RWPE1 (cell line): ENCODE measurements around the gene MAEA.

Source experiments
- CTCF ChIA-PET: fragments of 350-600 bp; sonication (Branson Sonifier 250); formaldehyde crosslinking; extraction: SDS; loops from one replicate; lab custom pipeline; 2021; lab: Yijun Ruan, JAX
- POLR2A ChIA-PET: fragments of 400-600 bp; formaldehyde crosslinking; extraction: SDS; loops from one replicate; lab custom pipeline; 2020; ENCODE audit warnings: antibody characterized with exemption; ENCODE audit not compliant: low non-redundant PET; lab: Yijun Ruan, JAX
- DNase-seq: peaks from one replicate; pipeline ENCODE4 v3.0.0; 2012; ENCODE audit warnings: low spot score
- H3K27ac ChIP-seq: fragments of 450-650 bp; 2 replicates; pipeline ENCODE4 v1.5.1; 2017
- TF ChIP-seq, protein P1 (sequence below): fragments of 450-650 bp; conservative IDR thresholded peaks from 2 replicates; pipeline ENCODE4 v1.5.1; 2017; ENCODE audit warnings: low read depth, mild to moderate bottlenecking

Gene MAEA

DNA sequence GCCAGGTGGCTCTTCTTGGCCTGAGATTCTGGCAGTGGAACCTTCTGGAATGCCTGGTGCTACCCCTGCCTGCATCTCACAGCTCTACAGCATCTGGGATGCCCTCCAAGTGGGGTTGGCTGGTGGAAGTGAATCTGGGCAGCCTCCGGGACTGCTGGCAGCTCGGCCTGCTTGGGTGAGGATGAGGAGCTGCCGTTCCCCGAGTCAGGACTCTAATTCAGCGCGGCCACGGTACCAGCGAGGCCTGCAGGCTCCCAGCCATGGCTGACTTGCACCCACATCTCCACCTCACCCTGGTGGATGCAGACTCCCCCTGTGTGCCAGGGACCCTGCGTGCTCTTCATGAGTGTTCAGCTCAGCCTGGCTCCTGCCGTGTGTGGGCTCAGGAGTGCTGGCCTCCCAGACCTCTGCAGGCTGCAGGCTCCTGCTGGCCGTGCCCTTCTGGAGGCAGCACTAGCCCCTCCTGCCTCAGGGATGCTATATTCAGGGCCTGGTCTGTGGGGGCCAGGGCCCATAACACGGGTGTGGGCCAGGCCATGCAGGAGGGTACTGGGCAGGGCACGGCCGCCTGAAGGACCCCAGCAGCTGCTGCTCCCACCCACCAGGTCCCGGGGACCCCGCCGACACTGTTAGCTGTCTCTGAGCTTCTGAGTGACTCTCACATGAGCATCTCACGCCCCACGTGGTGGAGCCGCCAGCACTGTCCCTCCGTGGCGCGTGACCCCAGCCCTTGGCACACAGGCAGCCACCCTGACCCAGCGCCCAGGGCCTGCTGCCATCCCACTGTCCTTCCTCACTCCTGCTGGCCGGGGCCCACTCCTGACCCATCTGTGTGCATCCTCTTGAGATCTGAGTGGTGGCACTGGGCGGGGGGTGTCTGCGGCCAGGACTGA lies 67.9 kb downstream of the MAEA start:
- DNase-seq = no peak
- ChIA-PET CTCF (no interaction called here), POLR2A (no interaction called here)
- TF ChIP-seq, protein P1, sequence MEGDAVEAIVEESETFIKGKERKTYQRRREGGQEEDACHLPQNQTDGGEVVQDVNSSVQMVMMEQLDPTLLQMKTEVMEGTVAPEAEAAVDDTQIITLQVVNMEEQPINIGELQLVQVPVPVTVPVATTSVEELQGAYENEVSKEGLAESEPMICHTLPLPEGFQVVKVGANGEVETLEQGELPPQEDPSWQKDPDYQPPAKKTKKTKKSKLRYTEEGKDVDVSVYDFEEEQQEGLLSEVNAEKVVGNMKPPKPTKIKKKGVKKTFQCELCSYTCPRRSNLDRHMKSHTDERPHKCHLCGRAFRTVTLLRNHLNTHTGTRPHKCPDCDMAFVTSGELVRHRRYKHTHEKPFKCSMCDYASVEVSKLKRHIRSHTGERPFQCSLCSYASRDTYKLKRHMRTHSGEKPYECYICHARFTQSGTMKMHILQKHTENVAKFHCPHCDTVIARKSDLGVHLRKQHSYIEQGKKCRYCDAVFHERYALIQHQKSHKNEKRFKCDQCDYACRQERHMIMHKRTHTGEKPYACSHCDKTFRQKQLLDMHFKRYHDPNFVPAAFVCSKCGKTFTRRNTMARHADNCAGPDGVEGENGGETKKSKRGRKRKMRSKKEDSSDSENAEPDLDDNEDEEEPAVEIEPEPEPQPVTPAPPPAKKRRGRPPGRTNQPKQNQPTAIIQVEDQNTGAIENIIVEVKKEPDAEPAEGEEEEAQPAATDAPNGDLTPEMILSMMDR = no peak
- no peak overlapping the region for H3K27ac ChIP-seq

DNA sequence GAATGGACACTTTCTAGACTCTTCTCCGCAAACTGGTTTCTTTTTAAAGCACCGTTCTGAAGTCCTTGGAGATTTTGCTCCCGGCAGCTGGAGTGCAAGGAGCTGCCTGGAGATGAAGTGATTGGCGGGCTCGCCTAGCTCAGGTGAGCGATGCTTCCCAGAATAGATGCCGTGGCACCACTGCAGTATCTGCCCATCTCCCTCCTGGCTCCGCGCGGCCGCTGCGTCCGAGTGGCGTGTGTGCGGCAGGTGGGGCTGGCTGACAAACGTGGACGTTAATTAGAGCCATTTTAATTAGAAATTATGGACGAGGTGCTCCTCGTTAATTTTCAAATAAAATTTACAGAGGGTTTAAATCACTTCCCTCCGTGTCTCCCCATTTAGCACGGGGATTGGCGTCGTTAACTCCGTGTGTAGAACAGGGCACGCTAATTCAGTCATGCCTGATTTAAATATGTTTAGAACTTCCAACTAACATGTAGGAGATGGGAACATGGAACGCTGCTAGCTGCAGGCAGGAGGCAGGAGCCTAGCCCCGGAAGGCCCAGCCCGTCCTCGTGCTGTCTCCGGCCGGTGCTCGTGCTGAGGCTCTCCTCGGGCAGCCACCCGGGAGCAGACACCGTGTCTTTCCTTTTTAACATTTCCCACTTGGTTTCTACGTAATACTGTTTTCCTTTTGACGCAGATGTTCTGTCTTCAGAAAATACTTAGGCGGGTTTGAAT lies 68.9 kb downstream of the MAEA start:
- no peak for DNase-seq
- POLR2A ChIA-PET = no interaction called here
- CTCF ChIA-PET = no interaction called here

DNA sequence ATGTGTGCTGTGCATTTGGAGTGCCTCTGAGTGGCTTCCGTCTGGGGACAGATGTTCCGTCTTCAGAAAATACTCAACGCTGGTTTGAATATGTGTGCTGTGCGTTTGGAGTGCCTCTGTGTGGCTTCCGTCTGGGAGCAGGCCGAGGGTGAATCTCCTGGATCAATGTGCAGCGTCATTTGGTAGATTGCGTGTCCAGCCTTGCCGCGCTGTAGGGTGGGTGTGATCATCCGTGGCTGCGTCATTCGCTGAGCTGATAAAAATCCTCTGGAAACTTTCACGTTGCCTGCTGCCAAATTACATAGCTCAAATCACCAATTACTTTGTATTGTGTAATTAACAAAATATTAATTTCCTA lies 69.4 kb downstream of the MAEA start:
- CTCF ChIA-PET = no interaction called here
- POLR2A ChIA-PET = no interaction called here
- TF ChIP-seq, protein P1 = no peak
- no peak overlapping the region for H3K27ac ChIP-seq
- DNase-seq = no peak

More for the DNA sequence above, 68.9 kb downstream of the MAEA start:
- no peak overlapping the region for H3K27ac ChIP-seq
- TF ChIP-seq, protein P1 = no peak

DNA sequence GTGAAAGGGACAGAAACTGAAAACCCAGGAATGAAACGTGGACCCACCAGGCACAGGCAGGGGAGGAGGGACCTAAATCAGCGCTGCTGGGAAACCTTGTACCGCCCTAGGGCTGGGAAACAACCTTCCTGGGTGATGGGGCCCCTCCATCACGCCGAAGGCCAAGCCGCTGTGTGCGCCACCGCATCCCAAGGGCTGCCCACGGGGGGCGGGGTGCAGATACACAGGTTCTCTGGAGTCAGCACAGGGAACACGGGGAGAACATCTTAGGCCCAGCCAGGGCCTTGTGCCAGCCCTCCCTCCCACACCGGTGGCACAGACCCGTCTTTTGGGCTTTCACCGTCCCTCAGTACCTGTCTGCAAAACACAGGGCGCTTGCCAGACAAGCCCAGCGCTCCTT lies 70.3 kb downstream of the MAEA start:
- POLR2A ChIA-PET = no interaction called here
- TF ChIP-seq, protein P1 = no peak
- DNase-seq = no peak
- CTCF ChIA-PET = no interaction called here
- no peak overlapping the region for H3K27ac ChIP-seq

DNA sequence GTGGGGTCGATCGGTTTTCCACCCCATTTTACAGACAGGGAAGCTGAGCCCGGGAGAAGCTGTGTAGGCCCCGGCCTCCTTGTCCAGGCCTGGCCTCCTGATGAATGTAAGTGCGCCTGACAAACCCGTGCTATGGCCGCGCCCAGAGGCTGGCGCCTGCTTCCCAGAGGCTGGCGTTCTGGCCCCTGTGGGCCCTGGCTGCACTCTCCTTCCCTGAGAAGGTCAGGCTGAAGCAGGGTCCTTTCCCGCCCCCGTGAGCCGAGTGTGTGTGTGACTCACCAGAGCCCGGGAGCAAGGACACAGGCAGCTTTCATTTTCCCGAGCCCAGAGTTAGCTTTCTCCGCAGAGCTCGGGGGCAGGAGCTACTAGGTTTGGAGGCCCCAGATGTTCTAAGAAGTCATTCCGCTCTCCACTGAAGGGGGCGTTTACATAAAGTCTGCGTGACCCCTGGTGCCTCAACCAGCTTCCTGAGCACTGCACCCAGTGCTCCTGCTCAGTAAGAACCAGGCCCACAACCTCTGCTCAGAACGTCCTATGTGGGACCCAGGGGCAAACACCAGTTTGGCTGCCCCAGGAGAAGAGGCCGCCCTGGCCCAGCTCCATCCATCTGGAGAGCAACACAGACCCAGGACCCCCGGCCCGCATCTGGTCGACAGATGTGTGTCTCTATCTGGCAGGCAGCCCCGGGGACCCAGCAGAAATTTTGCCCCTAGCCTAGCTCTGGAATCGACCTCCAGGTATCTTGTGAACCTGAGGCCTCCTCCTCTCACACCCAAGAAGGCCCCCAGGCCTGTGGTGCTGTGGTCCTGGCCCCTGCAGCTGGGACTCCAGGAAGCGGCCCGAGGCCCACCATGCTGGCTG lies 71.0 kb downstream of the MAEA start:
- ChIA-PET CTCF (no interaction called here), POLR2A (no interaction called here)
- H3K27ac ChIP-seq = no peak overlapping the region
- TF ChIP-seq, protein P1 = no peak
- DNase-seq = no peak

DNA sequence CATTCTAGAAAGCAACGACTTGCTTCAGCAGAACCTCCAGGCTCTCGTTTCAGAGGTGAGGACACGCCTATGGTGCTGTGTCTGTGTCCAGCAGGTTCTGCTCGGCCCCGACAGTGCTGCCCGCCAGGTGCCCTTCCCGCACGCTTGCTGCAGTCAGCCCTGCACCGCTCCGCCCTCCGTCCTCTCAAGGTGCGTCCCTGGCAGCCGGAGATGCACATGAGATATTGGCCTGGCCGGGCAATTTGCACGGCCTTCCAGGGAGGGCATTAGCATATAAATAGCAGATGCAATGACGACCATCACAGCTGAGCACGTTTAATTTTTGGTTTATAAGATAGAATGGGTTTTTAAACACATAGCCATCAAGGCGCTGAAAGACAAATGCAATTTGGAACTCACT lies 71.7 kb downstream of the MAEA start:
- CTCF ChIA-PET = no interaction called here
- DNase-seq = no peak
- H3K27ac ChIP-seq = no peak overlapping the region
- TF ChIP-seq, protein P1 = no peak
- POLR2A ChIA-PET = no interaction called here
